ENCODE measurements around the gene KMO. TPM values are rescaled to one million over a fixed set of nuclear protein-coding genes. Genes with fewer than 3 reads are reported as not detected.

The KMO gene
- total and polyA plus RNA-seq, 2 of the 13 experiments (the other 11 are each of a cell fraction or from before 2014, with no cell fraction given) = 0.01 TPM; not detected in 1

DNA sequence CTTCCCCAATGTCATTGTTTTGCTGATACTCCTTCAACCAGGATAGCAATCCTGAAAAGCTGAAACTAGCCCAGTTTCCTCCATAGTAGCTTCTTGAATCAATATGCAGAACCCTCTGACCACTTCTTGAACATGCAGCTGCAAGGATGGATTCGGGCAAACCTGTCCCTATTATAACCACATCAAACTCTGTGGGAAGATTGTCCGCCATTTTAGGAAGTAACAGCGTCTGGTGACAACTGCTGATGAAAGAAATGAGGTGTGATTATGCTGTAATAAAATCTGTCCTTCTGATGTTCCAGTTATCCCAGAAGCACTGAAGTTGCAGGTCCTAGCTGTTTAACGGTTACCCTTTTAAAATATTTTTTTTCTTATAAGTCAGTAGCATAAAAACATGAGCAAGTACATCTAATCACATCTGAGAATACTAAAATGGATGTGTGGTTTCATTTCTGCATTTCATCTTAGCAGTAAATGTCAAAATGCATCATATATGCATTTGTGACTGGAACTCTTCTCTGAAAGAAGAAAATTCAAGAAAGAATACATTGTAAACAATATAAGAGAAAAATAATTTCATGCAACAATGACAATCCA is 103.5 kb downstream of the KMO start (continued):
- TF ChIP-seq, protein P1, sequence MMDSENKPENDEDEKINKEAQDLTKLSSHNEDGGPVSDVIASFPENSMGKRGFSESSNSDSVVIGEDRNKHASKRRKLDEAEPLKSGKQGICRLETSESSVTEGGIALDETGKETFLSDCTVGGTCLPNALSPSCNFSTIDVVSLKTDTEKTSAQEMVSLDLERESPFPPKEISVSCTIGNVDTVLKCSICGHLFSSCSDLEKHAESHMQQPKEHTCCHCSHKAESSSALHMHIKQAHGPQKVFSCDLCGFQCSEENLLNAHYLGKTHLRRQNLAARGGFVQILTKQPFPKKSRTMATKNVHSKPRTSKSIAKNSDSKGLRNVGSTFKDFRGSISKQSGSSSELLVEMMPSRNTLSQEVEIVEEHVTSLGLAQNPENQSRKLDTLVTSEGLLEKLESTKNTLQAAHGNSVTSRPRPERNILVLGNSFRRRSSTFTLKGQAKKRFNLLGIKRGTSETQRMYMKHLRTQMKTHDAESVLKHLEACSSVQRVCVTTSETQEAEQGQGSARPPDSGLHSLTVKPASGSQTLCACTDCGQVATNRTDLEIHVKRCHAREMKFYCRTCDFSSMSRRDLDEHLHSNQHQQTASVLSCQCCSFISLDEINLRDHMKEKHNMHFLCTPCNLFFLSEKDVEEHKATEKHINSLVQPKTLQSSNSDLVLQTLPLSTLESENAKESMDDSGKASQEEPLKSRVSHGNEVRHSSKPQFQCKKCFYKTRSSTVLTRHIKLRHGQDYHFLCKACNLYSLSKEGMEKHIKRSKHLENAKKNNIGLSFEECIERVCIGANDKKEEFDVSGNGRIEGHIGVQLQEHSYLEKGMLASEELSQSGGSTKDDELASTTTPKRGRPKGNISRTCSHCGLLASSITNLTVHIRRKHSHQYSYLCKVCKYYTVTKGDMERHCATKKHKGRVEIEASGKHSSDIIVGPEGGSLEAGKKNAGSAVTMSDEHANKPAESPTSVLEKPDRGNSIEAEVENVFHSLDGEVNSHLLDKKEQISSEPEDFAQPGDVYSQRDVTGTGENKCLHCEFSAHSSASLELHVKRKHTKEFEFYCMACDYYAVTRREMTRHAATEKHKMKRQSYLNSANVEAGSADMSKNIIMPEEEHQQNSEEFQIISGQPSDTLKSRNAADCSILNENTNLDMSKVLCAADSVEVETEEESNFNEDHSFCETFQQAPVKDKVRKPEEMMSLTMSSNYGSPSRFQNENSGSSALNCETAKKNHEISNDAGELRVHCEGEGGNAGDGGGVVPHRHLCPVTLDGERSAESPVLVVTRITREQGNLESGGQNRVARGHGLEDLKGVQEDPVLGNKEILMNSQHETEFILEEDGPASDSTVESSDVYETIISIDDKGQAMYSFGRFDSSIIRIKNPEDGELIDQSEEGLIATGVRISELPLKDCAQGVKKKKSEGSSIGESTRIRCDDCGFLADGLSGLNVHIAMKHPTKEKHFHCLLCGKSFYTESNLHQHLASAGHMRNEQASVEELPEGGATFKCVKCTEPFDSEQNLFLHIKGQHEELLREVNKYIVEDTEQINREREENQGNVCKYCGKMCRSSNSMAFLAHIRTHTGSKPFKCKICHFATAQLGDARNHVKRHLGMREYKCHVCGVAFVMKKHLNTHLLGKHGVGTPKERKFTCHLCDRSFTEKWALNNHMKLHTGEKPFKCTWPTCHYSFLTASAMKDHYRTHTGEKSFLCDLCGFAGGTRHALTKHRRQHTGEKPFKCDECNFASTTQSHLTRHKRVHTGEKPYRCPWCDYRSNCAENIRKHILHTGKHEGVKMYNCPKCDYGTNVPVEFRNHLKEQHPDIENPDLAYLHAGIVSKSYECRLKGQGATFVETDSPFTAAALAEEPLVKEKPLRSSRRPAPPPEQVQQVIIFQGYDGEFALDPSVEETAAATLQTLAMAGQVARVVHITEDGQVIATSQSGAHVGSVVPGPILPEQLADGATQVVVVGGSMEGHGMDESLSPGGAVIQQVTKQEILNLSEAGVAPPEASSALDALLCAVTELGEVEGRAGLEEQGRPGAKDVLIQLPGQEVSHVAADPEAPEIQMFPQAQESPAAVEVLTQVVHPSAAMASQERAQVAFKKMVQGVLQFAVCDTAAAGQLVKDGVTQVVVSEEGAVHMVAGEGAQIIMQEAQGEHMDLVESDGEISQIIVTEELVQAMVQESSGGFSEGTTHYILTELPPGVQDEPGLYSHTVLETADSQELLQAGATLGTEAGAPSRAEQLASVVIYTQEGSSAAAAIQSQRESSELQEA (CRISPR knock-in tag; IDR thresholded peaks at IDR 0.05; ENCODE audit: not compliant biosample characterization) = no peak
- no peak for TF ChIP-seq ZNF230 (CRISPR knock-in tag; IDR thresholded peaks at IDR 0.05)
- TF ChIP-seq, protein P2, sequence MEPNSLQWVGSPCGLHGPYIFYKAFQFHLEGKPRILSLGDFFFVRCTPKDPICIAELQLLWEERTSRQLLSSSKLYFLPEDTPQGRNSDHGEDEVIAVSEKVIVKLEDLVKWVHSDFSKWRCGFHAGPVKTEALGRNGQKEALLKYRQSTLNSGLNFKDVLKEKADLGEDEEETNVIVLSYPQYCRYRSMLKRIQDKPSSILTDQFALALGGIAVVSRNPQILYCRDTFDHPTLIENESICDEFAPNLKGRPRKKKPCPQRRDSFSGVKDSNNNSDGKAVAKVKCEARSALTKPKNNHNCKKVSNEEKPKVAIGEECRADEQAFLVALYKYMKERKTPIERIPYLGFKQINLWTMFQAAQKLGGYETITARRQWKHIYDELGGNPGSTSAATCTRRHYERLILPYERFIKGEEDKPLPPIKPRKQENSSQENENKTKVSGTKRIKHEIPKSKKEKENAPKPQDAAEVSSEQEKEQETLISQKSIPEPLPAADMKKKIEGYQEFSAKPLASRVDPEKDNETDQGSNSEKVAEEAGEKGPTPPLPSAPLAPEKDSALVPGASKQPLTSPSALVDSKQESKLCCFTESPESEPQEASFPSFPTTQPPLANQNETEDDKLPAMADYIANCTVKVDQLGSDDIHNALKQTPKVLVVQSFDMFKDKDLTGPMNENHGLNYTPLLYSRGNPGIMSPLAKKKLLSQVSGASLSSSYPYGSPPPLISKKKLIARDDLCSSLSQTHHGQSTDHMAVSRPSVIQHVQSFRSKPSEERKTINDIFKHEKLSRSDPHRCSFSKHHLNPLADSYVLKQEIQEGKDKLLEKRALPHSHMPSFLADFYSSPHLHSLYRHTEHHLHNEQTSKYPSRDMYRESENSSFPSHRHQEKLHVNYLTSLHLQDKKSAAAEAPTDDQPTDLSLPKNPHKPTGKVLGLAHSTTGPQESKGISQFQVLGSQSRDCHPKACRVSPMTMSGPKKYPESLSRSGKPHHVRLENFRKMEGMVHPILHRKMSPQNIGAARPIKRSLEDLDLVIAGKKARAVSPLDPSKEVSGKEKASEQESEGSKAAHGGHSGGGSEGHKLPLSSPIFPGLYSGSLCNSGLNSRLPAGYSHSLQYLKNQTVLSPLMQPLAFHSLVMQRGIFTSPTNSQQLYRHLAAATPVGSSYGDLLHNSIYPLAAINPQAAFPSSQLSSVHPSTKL (CRISPR knock-in tag; IDR thresholded peaks at IDR 0.05) = no peak

Measured in HepG2 (cell line).